Fibroblast of mammary gland (primary cell): ENCODE data around the gene FIG4.
"Not testable (repeated sequence)": the region's sequence is repeated elsewhere in the genome, so short reads cannot be mapped to it uniquely, and the experiment has no call there.

Experiments
- DNase-seq: peaks from one replicate; pipeline ENCODE4 v3.0.0-alpha.2; 2010; ENCODE audit warnings: low read depth
- H3K4me3 ChIP-seq: 2 replicates; pipeline ENCODE4 v1.5.1; 2011; ENCODE audit warnings: low read depth, mild to moderate bottlenecking, low read length, moderate library complexity; ENCODE audit not compliant: control insufficient read depth
- TF ChIP-seq, protein P1 (sequence below): conservative IDR thresholded peaks from 2 replicates; pipeline ENCODE4 v1.5.1; 2011; ENCODE audit warnings: low read depth, low read length, inconsistent platforms; ENCODE audit not compliant: control insufficient read depth, insufficient read depth

Gene FIG4

DNA sequence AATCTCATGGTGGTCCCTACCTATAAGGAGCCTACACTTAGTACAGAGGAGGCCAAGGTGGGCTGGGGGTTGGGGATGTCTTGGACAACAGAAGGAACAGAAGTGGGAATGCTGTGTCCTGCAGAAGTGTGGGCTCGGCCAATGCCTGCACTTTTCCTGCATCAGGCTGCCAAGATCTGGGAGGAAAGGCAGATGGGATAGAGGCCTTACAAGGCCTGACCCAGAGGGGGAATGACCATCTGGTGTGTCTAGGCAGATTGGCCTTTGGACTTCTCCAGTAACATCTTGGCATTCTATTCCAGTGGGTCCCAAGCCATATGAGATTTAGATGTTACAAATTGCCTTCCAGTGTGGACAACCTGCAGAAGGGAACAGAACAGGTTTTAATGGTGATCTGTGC is 162.3 kb downstream of the FIG4 start:
- no peak for DNase-seq
- TF ChIP-seq, protein P1, sequence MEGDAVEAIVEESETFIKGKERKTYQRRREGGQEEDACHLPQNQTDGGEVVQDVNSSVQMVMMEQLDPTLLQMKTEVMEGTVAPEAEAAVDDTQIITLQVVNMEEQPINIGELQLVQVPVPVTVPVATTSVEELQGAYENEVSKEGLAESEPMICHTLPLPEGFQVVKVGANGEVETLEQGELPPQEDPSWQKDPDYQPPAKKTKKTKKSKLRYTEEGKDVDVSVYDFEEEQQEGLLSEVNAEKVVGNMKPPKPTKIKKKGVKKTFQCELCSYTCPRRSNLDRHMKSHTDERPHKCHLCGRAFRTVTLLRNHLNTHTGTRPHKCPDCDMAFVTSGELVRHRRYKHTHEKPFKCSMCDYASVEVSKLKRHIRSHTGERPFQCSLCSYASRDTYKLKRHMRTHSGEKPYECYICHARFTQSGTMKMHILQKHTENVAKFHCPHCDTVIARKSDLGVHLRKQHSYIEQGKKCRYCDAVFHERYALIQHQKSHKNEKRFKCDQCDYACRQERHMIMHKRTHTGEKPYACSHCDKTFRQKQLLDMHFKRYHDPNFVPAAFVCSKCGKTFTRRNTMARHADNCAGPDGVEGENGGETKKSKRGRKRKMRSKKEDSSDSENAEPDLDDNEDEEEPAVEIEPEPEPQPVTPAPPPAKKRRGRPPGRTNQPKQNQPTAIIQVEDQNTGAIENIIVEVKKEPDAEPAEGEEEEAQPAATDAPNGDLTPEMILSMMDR: no peak
- no peak overlapping the region for H3K4me3 ChIP-seq

DNA sequence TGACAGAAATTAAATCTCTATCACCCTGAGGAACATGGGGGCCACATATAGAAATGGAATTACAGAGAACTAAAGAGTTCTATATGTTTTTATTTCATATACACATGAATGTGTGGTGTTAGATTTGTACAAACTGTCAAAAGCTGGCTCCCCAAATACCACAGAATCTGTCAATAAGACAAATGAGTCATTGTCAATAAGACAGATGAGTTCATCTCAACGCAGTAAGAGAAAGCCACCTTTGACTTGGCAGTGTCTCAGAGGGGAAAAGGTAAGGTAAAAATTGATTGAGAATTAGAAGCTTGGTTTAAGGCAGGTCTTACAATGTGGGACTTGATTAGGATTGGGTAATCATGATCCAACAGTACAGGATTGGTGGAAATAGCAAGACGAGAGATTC is 162.9 kb downstream of the FIG4 start:
- H3K4me3 ChIP-seq: no peak overlapping the region
- TF ChIP-seq, protein P1: no peak
- DNase-seq: no peak

DNA sequence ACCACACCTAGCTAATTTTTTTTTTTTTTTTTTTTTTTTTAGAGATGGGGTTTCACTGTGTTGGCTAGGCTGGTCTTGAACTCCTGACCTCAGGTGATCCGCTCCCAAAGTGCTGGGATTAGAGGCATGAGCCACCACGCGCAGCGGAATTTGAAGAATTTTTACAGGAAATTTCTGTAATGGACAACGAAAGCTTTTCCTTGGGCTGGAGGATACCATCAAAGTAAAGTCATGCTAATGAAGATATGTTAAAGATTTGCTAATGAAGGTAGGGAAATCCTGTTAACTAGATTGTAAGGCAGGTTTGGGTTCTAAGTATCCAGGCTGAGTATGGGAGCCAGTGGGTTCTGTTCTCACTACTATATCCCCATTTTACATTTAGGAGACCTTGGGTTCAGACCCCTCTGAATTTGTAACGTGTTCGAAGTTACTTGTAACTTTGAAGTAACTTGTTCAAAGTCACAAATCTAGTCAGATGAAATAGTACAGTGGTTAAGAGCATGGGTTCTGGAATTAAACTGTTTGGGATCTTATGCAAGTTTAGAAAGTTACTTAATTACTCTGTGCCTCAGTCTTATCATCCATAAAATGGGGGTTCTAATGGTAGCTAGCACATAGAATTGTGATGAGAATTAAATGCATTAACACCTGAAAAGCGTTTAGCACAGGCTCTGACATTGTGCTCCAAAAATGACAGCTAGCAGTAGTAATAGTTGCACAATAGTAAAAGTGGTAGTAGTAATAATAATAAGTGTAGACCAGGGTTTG is 163.6 kb downstream of the FIG4 start:
- no peak for DNase-seq
- H3K4me3 ChIP-seq: no peak overlapping the region
- TF ChIP-seq, protein P1: no peak

DNA sequence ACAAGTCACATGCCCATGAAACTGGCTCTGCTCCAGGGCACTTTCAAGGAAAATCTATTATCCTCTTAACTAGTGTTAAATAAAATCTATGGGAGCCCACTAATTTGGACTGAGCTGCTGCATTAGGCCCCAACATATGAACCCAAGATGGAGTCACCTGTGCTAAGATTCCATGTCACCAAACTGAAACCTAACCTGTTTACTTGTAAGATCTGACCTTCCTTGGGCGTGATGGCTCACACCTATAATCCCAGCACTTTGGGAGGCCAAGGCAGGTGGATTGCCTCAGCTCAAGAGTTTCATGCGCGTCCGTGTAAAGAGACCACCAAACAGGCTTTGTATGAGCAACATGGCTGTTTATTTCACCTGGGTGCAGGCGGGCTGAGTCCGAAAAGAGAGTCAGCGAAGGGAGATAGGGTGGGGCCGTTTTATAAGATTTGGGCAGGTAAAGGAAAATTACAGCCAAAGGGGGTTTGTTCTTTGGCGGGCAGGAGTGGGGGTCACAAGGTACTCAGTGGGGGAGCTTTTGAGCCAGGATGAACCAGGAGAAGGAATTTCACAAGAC is 164.5 kb downstream of the FIG4 start:
- DNase-seq, H3K4me3 ChIP-seq: not testable (repeated sequence)

DNA sequence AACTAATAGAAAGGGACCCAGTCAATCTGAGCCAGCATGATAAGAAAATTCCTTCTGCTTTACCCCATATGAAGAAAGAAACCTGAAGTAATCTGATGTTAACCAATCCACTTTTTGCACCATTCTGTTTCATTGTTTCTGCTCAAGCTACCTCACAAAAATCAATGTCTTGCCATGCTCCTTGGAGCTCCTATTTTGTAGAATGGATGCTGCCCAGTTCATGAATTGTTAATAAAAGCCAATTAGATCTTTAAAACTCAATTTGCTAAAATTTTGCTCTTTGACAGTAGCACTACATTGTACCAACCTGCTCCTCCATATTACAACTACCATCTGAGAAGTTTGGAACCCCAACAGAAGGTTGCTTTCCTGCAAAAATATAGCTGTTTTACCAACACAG is 170.8 kb downstream of the FIG4 start:
- DNase-seq: no peak

DNA sequence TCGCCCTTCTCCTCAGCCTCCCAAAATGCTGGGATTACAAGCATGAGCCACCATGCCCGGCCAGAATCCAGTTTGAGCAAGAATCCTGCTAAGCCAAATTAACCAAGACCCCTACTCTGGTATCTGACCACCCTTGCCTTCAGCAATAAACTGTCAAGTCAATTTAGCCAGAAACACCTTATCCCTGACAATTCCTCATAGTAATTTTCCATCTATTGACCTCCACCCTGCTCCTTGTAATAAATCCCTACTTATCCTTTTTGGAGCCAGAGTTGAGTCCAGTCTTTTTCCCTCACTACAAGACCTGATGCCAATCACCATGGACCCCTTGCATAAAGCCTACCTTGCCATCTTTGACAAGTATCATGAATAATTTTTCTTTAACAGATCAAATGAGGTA is 173.0 kb downstream of the FIG4 start:
- H3K4me3 ChIP-seq: no peak overlapping the region
- TF ChIP-seq, protein P1: no peak
- no peak for DNase-seq

More for the DNA sequence above, 170.8 kb downstream of the FIG4 start:
- no peak overlapping the region for H3K4me3 ChIP-seq
- TF ChIP-seq, protein P1: no peak

DNA sequence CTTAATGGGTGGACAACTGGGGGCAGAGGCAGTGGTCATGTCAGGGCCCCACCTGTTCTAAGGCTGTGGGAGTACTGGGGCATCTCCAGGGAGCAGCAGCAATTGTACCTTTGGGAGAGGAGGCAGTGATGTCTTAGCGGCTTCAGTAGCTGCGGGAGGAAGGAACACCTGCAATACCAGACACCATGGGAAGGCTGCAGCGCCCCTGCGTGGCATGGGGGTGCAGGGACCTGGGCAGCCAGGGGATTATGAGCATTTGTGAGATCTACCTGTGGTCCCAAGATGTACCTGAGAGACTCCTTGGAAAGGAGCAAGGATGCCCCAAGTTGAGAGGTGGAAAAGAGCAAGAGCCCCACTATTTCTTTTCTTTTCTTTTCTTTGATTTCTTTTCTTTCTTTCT is 174.9 kb downstream of the FIG4 start:
- DNase-seq: no peak
- no peak overlapping the region for H3K4me3 ChIP-seq
- TF ChIP-seq, protein P1: no peak
